Astrocyte of the hippocampus (primary cell): ENCODE data around the gene ARIH2.
A peak's percentile ranks its signal among the peaks of the same experiment; 100 is the strongest.

Source experiments
- DNase-seq: peaks from one replicate; pipeline ENCODE4 v3.0.0; 2011; ENCODE audit warnings: low read depth, low spot score

ARIH2 gene

GRCh38 chr3:48929358-48930035 lies 10.9 kb downstream of the ARIH2 start:
- peak; percentile 24 for DNase-seq

GRCh38 chr3:48930590-48930989 lies 11.9 kb downstream of the ARIH2 start:
- no peak for DNase-seq

DNA sequence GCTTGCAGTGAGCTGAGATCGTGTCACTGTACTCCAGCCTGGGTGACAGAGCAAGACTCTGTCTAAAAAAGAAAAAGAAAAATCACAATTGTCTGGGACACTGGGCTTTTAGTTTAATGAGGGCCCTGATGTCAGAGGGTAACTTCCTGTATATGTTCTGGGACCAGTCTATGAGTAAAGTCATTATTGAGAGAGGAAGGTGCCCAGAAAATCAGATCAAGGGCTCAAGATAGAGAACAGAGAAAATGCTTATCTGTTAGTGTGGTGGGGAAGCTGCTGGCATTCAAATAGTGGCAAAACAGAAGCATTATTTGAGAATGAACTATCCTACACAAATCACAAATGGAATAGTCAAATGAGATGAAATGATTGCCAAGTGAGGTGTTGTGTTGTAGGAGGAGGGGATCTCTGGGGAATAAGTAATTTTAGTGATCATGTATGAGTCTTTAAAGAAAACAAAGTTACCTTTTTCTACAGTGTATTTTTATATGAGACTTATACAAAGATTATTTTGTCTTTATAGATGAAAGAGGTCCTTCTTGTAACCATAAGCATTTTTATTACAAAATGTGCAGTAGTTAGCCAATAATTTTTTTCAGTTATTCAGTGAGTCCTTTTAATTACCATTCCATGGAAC lies 13.4 kb downstream of the ARIH2 start:
- no peak for DNase-seq

DNA sequence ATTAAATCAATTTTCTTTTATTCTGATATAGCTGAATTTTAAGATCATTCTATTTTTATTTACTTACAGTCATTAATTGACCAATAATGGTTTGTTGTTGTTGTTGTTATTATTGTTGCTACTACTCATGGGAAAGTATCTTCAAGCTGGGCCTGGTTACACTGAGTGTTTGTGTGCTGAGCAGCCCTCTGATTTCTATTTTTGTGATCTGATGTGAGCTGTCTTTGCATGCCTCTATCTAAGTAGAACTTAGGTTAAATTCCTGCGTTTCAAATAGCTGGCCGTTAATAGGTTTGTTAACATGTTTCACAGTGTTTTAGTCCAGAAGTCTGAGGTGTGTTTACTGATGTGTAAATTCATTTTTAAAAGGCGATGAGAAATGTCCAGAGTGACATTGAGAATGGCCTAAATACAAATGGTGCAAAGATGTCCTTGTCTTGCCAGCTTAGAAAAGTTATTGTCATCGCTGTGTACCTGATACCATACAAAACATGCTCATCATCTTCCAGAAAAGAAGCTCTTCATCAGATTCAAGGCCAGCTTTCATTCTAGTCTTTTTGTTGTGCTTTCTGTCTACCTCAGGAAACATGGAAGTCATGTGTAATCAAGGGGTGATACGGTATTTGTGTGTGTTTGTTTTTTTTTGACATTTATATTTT lies 15.8 kb downstream of the ARIH2 start:
- DNase-seq: no peak

GRCh38 chr3:48935530-48935929 lies 16.9 kb downstream of the ARIH2 start:
- DNase-seq: no peak

DNA sequence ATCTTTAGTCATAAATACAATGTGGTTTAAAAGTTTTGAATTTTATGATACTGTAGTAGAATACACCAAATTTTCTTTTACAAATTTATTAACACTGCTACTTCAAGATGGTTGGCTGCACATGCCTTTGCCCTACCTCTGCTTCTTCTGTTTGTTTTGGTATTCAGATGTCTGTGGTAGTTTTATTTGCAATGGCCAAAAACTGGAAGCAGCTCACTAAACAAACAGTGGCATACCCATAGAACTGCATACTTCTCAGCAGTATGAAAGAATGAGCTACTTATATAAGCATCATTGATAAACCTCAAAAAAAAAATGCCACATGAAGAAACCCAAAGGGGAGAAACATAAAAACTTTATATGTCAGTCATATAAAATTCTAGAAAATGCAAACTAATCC lies 19.5 kb downstream of the ARIH2 start:
- DNase-seq: peak; percentile 54

DNA sequence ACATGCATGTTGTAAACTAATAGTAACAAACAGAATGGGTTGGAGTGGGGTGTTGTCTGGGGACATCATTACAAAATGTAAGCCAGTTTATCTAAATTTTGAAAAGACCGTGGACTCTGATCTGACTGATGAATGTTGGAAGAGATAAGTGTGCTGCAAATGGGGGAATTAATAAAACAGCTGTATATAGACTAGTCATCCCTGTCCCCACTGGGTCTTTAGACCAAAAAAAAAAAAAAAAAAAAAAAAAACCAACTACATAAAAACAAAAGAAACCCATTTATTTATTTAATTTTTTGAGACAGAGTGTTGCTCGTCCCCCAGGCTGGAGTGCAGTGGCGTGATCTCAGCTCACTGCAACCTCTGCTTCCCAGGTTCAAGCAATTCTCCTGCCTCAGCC lies 20.0 kb downstream of the ARIH2 start:
- DNase-seq: no peak

DNA sequence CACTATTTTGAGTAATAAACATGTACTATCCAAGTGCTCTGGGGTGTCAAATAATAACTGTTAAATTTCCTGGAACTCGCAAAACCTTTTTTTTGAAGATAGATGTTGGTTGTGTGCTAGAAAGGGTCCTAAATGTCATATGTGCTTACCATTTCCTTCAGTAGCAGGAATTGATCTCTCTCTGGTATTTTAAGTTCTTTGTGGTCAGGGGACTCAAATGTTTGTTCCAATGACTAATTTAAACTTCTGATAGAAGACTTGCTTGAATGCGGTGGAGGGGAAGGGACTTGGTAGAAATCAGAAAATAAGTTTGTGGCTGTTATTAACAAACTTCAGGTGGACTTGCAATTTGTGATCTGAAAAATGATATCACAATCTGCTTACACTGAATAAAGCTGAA lies 26.8 kb downstream of the ARIH2 start:
- DNase-seq: no peak

GRCh38 chr3:48945891-48946549 lies 27.4 kb downstream of the ARIH2 start:
- peak; percentile 7 for DNase-seq

GRCh38 chr3:48949376-48949717 lies 30.7 kb downstream of the ARIH2 start:
- DNase-seq: peak; percentile 15

DNA sequence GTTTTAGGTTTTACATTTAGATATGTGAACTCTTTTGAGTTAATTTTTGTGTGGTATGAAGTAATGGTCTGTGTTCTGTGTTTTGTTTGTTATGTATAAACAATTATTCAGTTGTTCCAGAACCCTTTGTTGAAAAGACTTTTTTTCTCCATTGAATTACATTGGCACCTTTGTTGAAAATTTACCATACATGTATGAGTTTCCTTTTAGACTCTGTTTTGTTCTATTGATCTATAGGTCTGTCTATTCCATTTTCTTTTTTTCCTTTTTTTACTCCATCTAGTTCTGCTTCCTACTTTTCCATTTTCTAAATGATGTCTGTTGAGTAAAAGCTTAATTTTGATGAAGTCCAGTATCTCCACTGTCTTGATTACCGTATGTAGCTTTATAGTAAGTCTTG lies 31.4 kb downstream of the ARIH2 start:
- no peak for DNase-seq

GRCh38 chr3:48951764-48952163 lies 33.1 kb downstream of the ARIH2 start:
- DNase-seq: no peak

DNA sequence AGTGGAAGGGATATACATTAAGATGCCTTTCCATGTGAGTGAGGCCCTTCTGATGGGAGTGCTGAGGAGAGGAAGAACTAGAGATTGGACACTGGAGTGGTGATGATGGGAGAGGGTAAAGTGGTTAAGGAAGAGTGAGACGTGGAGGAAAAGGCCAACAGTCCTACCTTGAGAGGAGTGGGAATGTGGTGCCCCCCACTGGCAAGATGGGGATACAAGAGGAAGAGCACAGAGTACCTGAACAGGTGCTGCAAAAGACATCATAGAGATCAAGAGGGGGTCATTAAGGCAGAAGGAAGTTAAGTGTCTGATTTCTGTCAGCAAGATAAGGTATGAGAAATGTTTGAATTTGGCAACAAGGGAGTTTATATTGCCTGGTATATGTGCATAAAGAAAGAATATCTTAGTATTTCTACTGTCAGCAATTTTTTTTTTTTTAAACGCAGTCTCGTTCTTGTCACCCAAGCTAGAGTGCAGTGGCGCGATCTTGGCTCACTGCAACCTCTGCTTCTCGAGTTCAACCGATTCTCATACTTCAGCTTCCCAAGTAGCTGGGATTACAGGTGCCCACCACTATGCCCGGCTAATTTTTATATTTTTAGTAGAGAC lies 34.0 kb downstream of the ARIH2 start:
- peak; percentile 40 for DNase-seq

DNA sequence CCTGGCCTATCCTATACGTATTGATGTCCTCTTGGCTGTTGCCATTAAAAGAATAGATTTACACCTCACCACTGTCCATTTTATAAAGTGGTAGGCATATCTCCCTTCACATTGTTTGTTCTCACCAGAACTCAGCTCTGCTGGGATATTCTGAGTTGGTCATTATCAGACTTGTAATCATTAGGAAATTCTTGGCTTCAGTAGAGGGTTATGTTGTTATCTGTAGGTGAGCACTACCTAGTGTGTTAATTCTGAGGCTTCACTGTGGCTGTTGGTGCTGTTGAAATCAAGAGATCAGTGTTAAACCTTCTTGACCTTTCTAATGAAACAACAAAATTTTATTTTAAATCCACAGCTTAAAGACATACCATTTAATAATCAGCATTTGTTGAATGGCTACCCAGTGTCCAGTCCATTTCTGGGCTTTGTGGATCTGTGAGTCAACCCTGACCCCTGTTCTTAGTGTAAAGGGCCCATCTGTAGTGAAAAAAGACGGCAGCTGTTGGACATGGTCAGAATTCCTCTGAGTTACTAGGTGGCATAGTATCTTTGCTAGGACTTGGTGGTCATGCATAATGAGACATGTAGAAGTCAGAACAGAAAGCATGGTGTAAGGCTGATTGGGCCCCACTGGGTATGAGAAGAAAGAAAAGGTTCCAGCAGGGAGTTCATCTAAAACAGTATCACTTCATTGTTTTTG lies 38.5 kb downstream of the ARIH2 start:
- DNase-seq: no peak

- no peak for DNase-seq
These were observed 42.3 kb downstream of the ARIH2 start for GRCh38 chr3:48960841-48961413.

- no peak for DNase-seq
These were observed 43.7 kb downstream of the ARIH2 start for GRCh38 chr3:48962340-48962739.

- no peak for DNase-seq
These were observed 44.3 kb downstream of the ARIH2 start for GRCh38 chr3:48962939-48963338.

- no peak for DNase-seq
These were observed 44.9 kb downstream of the ARIH2 start for GRCh38 chr3:48963591-48963990.

DNA sequence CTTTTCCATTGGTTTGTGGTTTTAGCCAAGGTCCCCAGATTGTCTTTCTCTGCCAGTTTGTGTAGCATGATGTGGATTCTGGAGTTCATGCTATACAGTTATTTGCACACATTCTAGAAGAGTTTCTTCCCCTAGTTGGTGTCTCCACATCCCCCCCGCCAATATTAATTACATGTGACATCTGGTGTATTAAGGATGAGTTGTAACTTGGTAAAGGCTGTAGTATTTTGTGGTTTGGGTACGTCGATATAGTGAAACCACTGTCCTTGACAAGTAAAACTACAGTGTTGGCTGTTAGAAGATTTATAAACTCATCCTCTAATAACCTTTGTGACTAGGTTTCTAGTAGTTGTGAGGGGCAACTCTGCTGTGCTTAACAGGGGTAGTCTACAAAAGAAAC lies 47.7 kb downstream of the ARIH2 start:
- DNase-seq: no peak

GRCh38 chr3:48966876-48967361 lies 48.3 kb downstream of the ARIH2 start:
- no peak for DNase-seq

GRCh38 chr3:48970586-48970985 lies 51.9 kb downstream of the ARIH2 start:
- no peak for DNase-seq
